K562 (cell line): Measurements from ENCODE around the gene CISD3. TPM values are rescaled to one million over a fixed set of nuclear protein-coding genes. Genes with fewer than 3 reads are reported as not detected.
A peak's percentile ranks its signal among the peaks of the same experiment; 100 is the strongest.

Source experiments
- ATAC-seq: fragments of 200-7000 bp; cut with Tn5 transposase; 3 replicates; pipeline ENCODE4 v1.9.1; 2020; ENCODE audit warnings: moderate library complexity
- BruUV-seq: library from RNA; stranded (reverse); fragments of 400-500 nt; replicated peaks from 2 replicates; lab custom pipeline; 2021; lab: Mats Ljungman, UMichigan
- CTCF ChIA-PET: fragments of 300-600 bp; formaldehyde crosslinking; extraction: SDS; loops from one replicate; lab custom pipeline; 2021; ENCODE audit warnings: low intra/inter-chr PET ratio; lab: Yijun Ruan, JAX
- POLR2A ChIA-PET: fragments of 300-600, 350-650 bp; sonication (Branson Sonifier 250); formaldehyde crosslinking; extraction: SDS; loops from one replicate; lab custom pipeline; 2021; ENCODE audit warnings: antibody characterized with exemption, inconsistent platforms; lab: Yijun Ruan, JAX
- DNase-seq, 4 experiments: peaks; one replicate each; pipeline versions ENCODE4 v3.0.0 to v3.0.0-alpha.2; 2011 to 2018; ENCODE audit warnings: low spot score in 3 of 4, mixed read lengths in 3 of 4; ENCODE audit errors: extremely low read depth in 1 of 4
- FAIRE-seq: peaks from 2 replicates; lab custom pipeline; 2011; peaks lifted over from hg19 to GRCh38; lab: Jason Lieb, UNC
- H2AFZ ChIP-seq: 2 replicates; pipeline ENCODE4 v1.6.0; 2011; ENCODE audit warnings: low read depth, low read length, control low read depth, inconsistent platforms
- H3K27ac ChIP-seq: fragments of 200-600 bp; 3 replicates; pipeline ENCODE4 v1.8.0; 2011; ENCODE audit warnings: low read depth, mild to moderate bottlenecking, control low read depth, inconsistent platforms, low read length, moderate library complexity, mixed read lengths; ENCODE audit errors: extremely low read depth
- H3K27me3 ChIP-seq, 2 experiments: fragments of 300-600 bp in 1 of 2; 2 replicates in 1 of 2; 3 replicates in 1 of 2; pipeline versions ENCODE4 v1.6.0 to v1.8.0; 2011; ENCODE audit warnings: inconsistent platforms in 2 of 2, low read length in 2 of 2, mild to moderate bottlenecking in 1 of 2, mixed read lengths in 1 of 2, moderate library complexity in 1 of 2; ENCODE audit not compliant: control insufficient read depth in 2 of 2, insufficient read depth in 2 of 2
- H3K36me3 ChIP-seq: fragments of 300-600 bp; 3 replicates; pipeline ENCODE4 v1.8.0; 2011; ENCODE audit warnings: mild to moderate bottlenecking, low read length, inconsistent platforms; ENCODE audit not compliant: control insufficient read depth, insufficient read depth
- H3K4me1 ChIP-seq, 2 experiments: fragments of 200-600 bp in 1 of 2; replicated peaks in 1 of 2; 2 replicates in 1 of 2; 3 replicates in 1 of 2; pipeline versions ENCODE4 v1.5.1 to v1.8.0; 2011; ENCODE audit warnings: inconsistent platforms in 2 of 2, low read length in 2 of 2, mild to moderate bottlenecking in 1 of 2, mixed read lengths in 1 of 2, moderate library complexity in 1 of 2; ENCODE audit not compliant: control insufficient read depth in 2 of 2, insufficient read depth in 2 of 2
- H3K4me2 ChIP-seq: 2 replicates; pipeline ENCODE4 v1.6.1; 2011; ENCODE audit warnings: low read length, control low read depth, inconsistent platforms, mixed read lengths; ENCODE audit not compliant: insufficient read depth
- H3K4me3 ChIP-seq: fragments of 200-600 bp; sonication (generic), shearing (Covaris generic); 2 replicates; pipeline ENCODE4 v1.5.1; 2016; ENCODE audit warnings: control low read depth, inconsistent platforms
- H3K79me2 ChIP-seq: fragments of 200-600 bp; 3 replicates; pipeline ENCODE4 v1.8.0; 2011; ENCODE audit warnings: low read length, inconsistent platforms; ENCODE audit not compliant: control insufficient read depth, insufficient read depth
- H3K9ac ChIP-seq, 2 experiments: 2 replicates each; pipeline versions ENCODE4 v1.6.0 to v1.6.1; 2011; ENCODE audit warnings: low read depth in 2 of 2, low read length in 2 of 2, control low read depth in 1 of 2, inconsistent platforms in 1 of 2, mild to moderate bottlenecking in 1 of 2, mixed read lengths in 1 of 2; ENCODE audit not compliant: insufficient read depth in 1 of 2
- H3K9me1 ChIP-seq: one replicate; pipeline ENCODE4 v1.6.0; 2011; ENCODE audit warnings: inconsistent platforms, mild to moderate bottlenecking, low read length, moderate library complexity; ENCODE audit not compliant: control insufficient read depth, insufficient read depth
- H3K9me3 ChIP-seq: replicated peaks from 2 replicates; pipeline ENCODE4 v1.5.1; 2011; ENCODE audit warnings: low read depth, low read length, inconsistent platforms; ENCODE audit not compliant: control insufficient read depth, insufficient read depth
- H4K20me1 ChIP-seq: replicated peaks from 2 replicates; pipeline ENCODE4 v1.6.1; 2011; ENCODE audit warnings: low read length, inconsistent platforms, mixed read lengths; ENCODE audit not compliant: control insufficient read depth, insufficient read depth
- ARHGAP35 ChIP-seq: fragments of 450-650 bp; IDR thresholded peaks from 2 replicates; pipeline ENCODE4 v1.6.1; 2018; ENCODE audit not compliant: partially characterized antibody
- CREB1 ChIP-seq, 2 experiments: sonication (generic) in 1 of 2; formaldehyde crosslinking in 1 of 2; IDR thresholded peaks; 2 replicates each; pipeline versions ENCODE4 v1.6.1 to v1.8.0; 2012 to 2022; ENCODE audit warnings: inconsistent platforms in 1 of 2, mild to moderate bottlenecking in 1 of 2, missing genetic modification reagents in 1 of 2, moderate library complexity in 1 of 2
- HEY1 ChIP-seq: fragments of 250-450 bp; sonication (Bioruptor Pico); IDR thresholded peaks from 2 replicates; pipeline ENCODE4 v1.5.0; 2020; ENCODE audit warnings: mild to moderate bottlenecking, moderate library complexity, borderline replicate concordance
- HMGXB4 ChIP-seq: sonication (generic); formaldehyde crosslinking; IDR thresholded peaks from 2 replicates; pipeline ENCODE4 v1.8.1; 2023; ENCODE audit warnings: mild to moderate bottlenecking, missing genetic modification reagents
- KLF16 ChIP-seq: IDR thresholded peaks from 2 replicates; pipeline ENCODE4 v1.6.1; 2016; ENCODE audit warnings: antibody characterized with exemption
- MAX ChIP-seq: sonication (generic); formaldehyde crosslinking; IDR thresholded peaks from 2 replicates; pipeline ENCODE4 v1.9.0; 2022; ENCODE audit warnings: mild to moderate bottlenecking, missing genetic modification reagents
- POLR2G ChIP-seq: fragments of 200-400 bp; formaldehyde crosslinking; IDR thresholded peaks from 2 replicates; pipeline ENCODE4 v1.6.1; 2017; ENCODE audit warnings: low read depth, mild to moderate bottlenecking, antibody characterized with exemption, low read length, moderate library complexity
- RBFOX2 ChIP-seq: fragments of 200-400 bp; formaldehyde crosslinking; IDR thresholded peaks from 2 replicates; pipeline ENCODE4 v1.6.1; 2017; ENCODE audit warnings: low read depth, mild to moderate bottlenecking, low read length, moderate library complexity
- RCOR1 ChIP-seq, 2 experiments: IDR thresholded peaks; 2 replicates each; pipeline ENCODE4 v1.6.1; 2012; ENCODE audit warnings: low read depth in 2 of 2, low read length in 2 of 2, borderline replicate concordance in 1 of 2, improper control_type of control experiment in 1 of 2
- SRSF9 ChIP-seq: fragments of 200-400 bp; formaldehyde crosslinking; IDR thresholded peaks from 2 replicates; pipeline ENCODE4 v1.6.1; 2017; ENCODE audit warnings: low read depth, low read length, borderline replicate concordance
- STAT5A ChIP-seq: IDR thresholded peaks from 2 replicates; pipeline ENCODE4 v1.6.1; 2012; ENCODE audit warnings: low read length, inconsistent platforms, borderline replicate concordance
- TEAD2 ChIP-seq: fragments of 450-650 bp; IDR thresholded peaks from 2 replicates; pipeline ENCODE4 v1.6.1; 2016; ENCODE audit warnings: missing genetic modification characterization, control low read depth, missing compliant biosample characterization
- TRIM28 ChIP-seq: fragments of 450-650 bp; IDR thresholded peaks from 2 replicates; pipeline ENCODE4 v1.6.1; 2017
- ZBTB34 ChIP-seq: fragments of 250-450 bp; sonication (Bioruptor Pico); IDR thresholded peaks from 2 replicates; pipeline ENCODE4 v1.8.0; 2021; ENCODE audit warnings: mild to moderate bottlenecking, moderate library complexity
- ZC3H11A ChIP-seq: IDR thresholded peaks from 2 replicates; pipeline ENCODE4 v1.6.1; 2012; ENCODE audit warnings: low read depth, low read length, improper control_type of control experiment
- ZNF398 ChIP-seq: fragments of 250-450 bp; sonication (Bioruptor Pico); IDR thresholded peaks from 2 replicates; pipeline ENCODE4 v1.8.0; 2021; ENCODE audit warnings: moderate library complexity, mild to moderate bottlenecking, inconsistent platforms
- WGBS: fragments of 100-300 bp; shearing (Covaris generic); methylation state at CpG from one replicate; pipeline ENCODE4 v1.1.6; 2016; ENCODE audit warnings: low coverage, mixed read lengths; ENCODE audit not compliant: insufficient coverage; ENCODE audit errors: missing lambda C conversion rate; 5-methylcytosine and 5-hydroxymethylcytosine counted together
- in situ Hi-C: fragments of 300-500 bp; cut with MboI; formaldehyde crosslinking; loops from 4 replicates; pipeline ENCODE4 v1.15.0; 2018; ENCODE audit warnings: inconsistent platforms, mixed read lengths
- intact Hi-C: fragments of 100-400 bp; cut with micrococcal nuclease; formaldehyde crosslinking; loops from 2 replicates; pipeline ENCODE4 v1.14.2; 2022
- polyA plus RNA-seq, 8 experiments: library from polyadenylated mRNA; depleted of rRNA in 4 of 8; stranded (reverse) in 5 of 8; unstranded in 3 of 8; fragments of >200 nt; fragmentation: Nextera tagmentation in 2 of 8; fragmentation: Illumina TruSeq in 1 of 8; extraction: Ambion mirVana in 2 of 8; extraction: Trizol in 1 of 8; gene quantifications; 2 replicates each; pipeline versions ENCODE4 v1.2.1 to v1.2.3, GENCODE V29; 2011 to 2014; ENCODE audit warnings: inconsistent platforms in 1 of 8, missing spikeins in 1 of 8
- total RNA-seq, 7 experiments: library from RNA; depleted of rRNA in 6 of 7; stranded (reverse); fragments of >200 nt in 6 of 7; fragmentation: Illumina TruSeq in 2 of 7; extraction: Trizol in 2 of 7; gene quantifications; 2 replicates each; pipeline versions ENCODE4 v1.2.1 to v1.2.3, GENCODE V29; 2011 to 2021; ENCODE audit warnings: low replicate concordance in 1 of 7

CISD3 gene
- total and polyA plus RNA-seq, 9 of the 15 experiments (the other 6 are each of a cell fraction or from before 2014, with no cell fraction given) = 5.0 to 60.7 (median 15.7) TPM

- intact Hi-C loops = no loop called here
- ChIA-PET POLR2A (interaction anchor here (0.7 to 3.2 kb wide), 6 partner anchors 9 to 181 kb away, joined by 3 to 19 read pairs (median 4); partner anchors contain the start of gene MLLT6), CTCF (no interaction called here)
- Histone ChIP-seq H3K79me2 (no peaks in the 10 kb centered on the region), H3K9ac (peak overlapping the region in 1 of 2 experiments; percentile 21; a peak in 1 of 4 replicates), H3K4me2 (no peak overlapping the region), H2AFZ (no peak overlapping the region), H4K20me1 (peaks cover 8% of the 10 kb centered on the region; the same call in 1 of the 2 replicates), H3K9me3 (no peaks in the 10 kb centered on the region), H3K36me3 (peaks cover 67% of the 10 kb centered on the region; the same call in 2 of the 3 replicates), H3K4me3 (no peak overlapping the region), H3K27ac (no peak overlapping the region), H3K27me3 (no peaks in the 10 kb centered on the region), H3K4me1 (peaks cover 35 to 53% of the 10 kb centered on the region in 2 experiments), H3K9me1 (peaks cover 11% of the 10 kb centered on the region)
- no peak for DNase-seq
- BruUV-seq = no TSS peak
- TF ChIP-seq ZNF398 (CRISPR knock-in tag) (no peak), HMGXB4 (CRISPR knock-in tag) (no peak), TEAD2 (tag) (no peak), STAT5A (no peak), MAX (no peak), HEY1 (no peak), RCOR1 (IDR thresholded peaks at IDR 0.05; ENCODE audit: borderline replicate concordance in 1 of 2, low read depth in 2 of 2, low read length in 2 of 2) (no peak), POLR2G (0 out of 2 replicates have a peak, but pooled peaks have one; percentile 24), TRIM28 (no peak), ZC3H11A (no peak), RBFOX2 (0 out of 2 replicates have a peak, but pooled peaks have one; percentile 28), ARHGAP35 (no peak), ZBTB34 (no peak), SRSF9 (no peak), KLF16 (no peak), CREB1 (IDR thresholded peaks at IDR 0.05) (no peak), CREB1 (CRISPR knock-in tag; IDR thresholded peaks at IDR 0.05) (no peak)
- no peak for FAIRE-seq
- ATAC-seq = no peak
- WGBS = 64% methylated on average over 8 of the region's 9 CpGs
- in situ Hi-C loops = no loop called here
Measured at GRCh38 chr17:38715216-38715943, 14.8 kb upstream of the CISD3 start.
